A549 (cell line): ENCODE data around the gene FIZ1.

Source experiments
- CEBPB ChIP-seq, 2 experiments: fragments of >200 bp in 1 of 2; sonication (Bioruptor Twin) in 1 of 2; formaldehyde crosslinking in 1 of 2; IDR thresholded peaks; 2 replicates each; pipeline ENCODE4 v1.6.1; 2012 to 2016
- EP300 ChIP-seq, 2 experiments: fragments of >200 bp; sonication (Bioruptor Twin); formaldehyde crosslinking; IDR thresholded peaks; 2 replicates in 1 of 2; 3 replicates in 1 of 2; pipeline ENCODE4 v1.6.1; 2016 to 2017
- GATA3 ChIP-seq: IDR thresholded peaks from 2 replicates; pipeline ENCODE4 v1.6.1; 2012; ENCODE audit warnings: borderline replicate concordance
- MYC ChIP-seq: IDR thresholded peaks from 2 replicates; pipeline ENCODE4 v1.6.1; 2012; ENCODE audit warnings: mild to moderate bottlenecking, inconsistent platforms, low read length, improper control_type of control experiment, borderline replicate concordance
- PHF8 ChIP-seq: fragments of 200-600 bp; sonication (generic); IDR thresholded peaks from 2 replicates; pipeline ENCODE4 v1.6.1; 2016; ENCODE audit warnings: low read depth, mild to moderate bottlenecking, antibody characterized with exemption, moderate library complexity, borderline replicate concordance
- POLR2A ChIP-seq: IDR thresholded peaks from 2 replicates; pipeline ENCODE4 v1.6.1; 2012; ENCODE audit warnings: mild to moderate bottlenecking, low read length
- RARB ChIP-seq: fragments of 250-450 bp; sonication (Bioruptor Pico); IDR thresholded peaks from 2 replicates; pipeline ENCODE4 v1.8.0; 2021; ENCODE audit warnings: mild to moderate bottlenecking, moderate library complexity
- RNF2 ChIP-seq: fragments of 200-600 bp; sonication (generic); IDR thresholded peaks from 2 replicates; pipeline ENCODE4 v1.6.1; 2016; ENCODE audit warnings: low read depth, mild to moderate bottlenecking, antibody characterized with exemption, moderate library complexity, borderline replicate concordance
- ZC3H11A ChIP-seq: fragments of 450-650 bp; IDR thresholded peaks from 2 replicates; pipeline ENCODE4 v1.6.1; 2014; ENCODE audit warnings: antibody characterized with exemption, mild to moderate bottlenecking
- TF ChIP-seq, protein P1 (sequence below): fragments of >200 bp; sonication (Bioruptor Twin); formaldehyde crosslinking; IDR thresholded peaks from 3 replicates; pipeline ENCODE4 v1.5.1; 2016
- TF ChIP-seq, protein P2 (sequence below): fragments of 200-600 bp; sonication (generic); IDR thresholded peaks from 2 replicates; pipeline ENCODE4 v1.6.1; 2016; ENCODE audit warnings: antibody characterized with exemption, mild to moderate bottlenecking, moderate library complexity

DNA sequence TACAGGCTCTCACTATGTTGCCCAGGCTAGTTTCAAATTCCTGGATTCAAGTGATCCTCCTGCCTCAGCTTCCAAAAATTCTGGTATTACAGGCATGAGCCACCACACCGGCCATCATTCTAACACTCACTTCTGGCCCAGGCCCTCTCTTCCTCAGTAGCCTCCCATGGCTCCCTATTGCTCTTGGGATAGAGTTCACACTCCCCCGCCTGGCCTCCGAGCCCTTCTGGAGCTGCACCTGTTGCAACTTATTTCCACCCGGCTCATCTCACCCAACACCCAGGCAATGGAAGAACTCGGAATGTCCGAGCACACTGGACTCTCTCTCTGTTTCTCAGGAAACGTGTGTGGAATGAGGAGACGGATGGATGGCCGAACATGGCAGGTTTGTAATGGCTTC, 45.0 kb downstream of the FIZ1 start:
- TF ChIP-seq, protein P1, sequence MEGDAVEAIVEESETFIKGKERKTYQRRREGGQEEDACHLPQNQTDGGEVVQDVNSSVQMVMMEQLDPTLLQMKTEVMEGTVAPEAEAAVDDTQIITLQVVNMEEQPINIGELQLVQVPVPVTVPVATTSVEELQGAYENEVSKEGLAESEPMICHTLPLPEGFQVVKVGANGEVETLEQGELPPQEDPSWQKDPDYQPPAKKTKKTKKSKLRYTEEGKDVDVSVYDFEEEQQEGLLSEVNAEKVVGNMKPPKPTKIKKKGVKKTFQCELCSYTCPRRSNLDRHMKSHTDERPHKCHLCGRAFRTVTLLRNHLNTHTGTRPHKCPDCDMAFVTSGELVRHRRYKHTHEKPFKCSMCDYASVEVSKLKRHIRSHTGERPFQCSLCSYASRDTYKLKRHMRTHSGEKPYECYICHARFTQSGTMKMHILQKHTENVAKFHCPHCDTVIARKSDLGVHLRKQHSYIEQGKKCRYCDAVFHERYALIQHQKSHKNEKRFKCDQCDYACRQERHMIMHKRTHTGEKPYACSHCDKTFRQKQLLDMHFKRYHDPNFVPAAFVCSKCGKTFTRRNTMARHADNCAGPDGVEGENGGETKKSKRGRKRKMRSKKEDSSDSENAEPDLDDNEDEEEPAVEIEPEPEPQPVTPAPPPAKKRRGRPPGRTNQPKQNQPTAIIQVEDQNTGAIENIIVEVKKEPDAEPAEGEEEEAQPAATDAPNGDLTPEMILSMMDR: no peak
- no peak for TF ChIP-seq RNF2
- TF ChIP-seq PHF8: no peak
- no peak for TF ChIP-seq MYC
- no peak for TF ChIP-seq CEBPB (IDR thresholded peaks at IDR 0.05)
- TF ChIP-seq EP300 (IDR thresholded peaks at IDR 0.05): no peak
- no peak for TF ChIP-seq ZC3H11A
- TF ChIP-seq GATA3: no peak
- TF ChIP-seq, protein P2, sequence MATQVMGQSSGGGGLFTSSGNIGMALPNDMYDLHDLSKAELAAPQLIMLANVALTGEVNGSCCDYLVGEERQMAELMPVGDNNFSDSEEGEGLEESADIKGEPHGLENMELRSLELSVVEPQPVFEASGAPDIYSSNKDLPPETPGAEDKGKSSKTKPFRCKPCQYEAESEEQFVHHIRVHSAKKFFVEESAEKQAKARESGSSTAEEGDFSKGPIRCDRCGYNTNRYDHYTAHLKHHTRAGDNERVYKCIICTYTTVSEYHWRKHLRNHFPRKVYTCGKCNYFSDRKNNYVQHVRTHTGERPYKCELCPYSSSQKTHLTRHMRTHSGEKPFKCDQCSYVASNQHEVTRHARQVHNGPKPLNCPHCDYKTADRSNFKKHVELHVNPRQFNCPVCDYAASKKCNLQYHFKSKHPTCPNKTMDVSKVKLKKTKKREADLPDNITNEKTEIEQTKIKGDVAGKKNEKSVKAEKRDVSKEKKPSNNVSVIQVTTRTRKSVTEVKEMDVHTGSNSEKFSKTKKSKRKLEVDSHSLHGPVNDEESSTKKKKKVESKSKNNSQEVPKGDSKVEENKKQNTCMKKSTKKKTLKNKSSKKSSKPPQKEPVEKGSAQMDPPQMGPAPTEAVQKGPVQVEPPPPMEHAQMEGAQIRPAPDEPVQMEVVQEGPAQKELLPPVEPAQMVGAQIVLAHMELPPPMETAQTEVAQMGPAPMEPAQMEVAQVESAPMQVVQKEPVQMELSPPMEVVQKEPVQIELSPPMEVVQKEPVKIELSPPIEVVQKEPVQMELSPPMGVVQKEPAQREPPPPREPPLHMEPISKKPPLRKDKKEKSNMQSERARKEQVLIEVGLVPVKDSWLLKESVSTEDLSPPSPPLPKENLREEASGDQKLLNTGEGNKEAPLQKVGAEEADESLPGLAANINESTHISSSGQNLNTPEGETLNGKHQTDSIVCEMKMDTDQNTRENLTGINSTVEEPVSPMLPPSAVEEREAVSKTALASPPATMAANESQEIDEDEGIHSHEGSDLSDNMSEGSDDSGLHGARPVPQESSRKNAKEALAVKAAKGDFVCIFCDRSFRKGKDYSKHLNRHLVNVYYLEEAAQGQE: no peak
- TF ChIP-seq RARB (CRISPR knock-in tag): no peak
- no peak for TF ChIP-seq POLR2A
